Tibial nerve (tissue), 4 donors: ENCODE results near the gene SIAH3. TPM values are rescaled to one million over a fixed set of nuclear protein-coding genes. Genes with fewer than 3 reads are reported as not detected.

ENCODE experiments used
- DNase-seq, 2 donors: peaks; one replicate each; pipeline ENCODE4 v3.0.0-alpha.2; 2019; ENCODE audit warnings: low spot score in 2 of 2
- H3K27ac ChIP-seq, 4 donors: fragments of 200-600 bp; sonication (generic) in 3 of 4; one replicate each; pipeline ENCODE4 v1.5.1; 2017 to 2019; ENCODE audit warnings: mild to moderate bottlenecking in 1 of 4
- H3K27me3 ChIP-seq, 2 donors: fragments of 200-600 bp; sonication (generic) in 1 of 2; one replicate each; pipeline versions ENCODE4 v1.5.1 to v1.6.0; 2017 to 2019
- H3K36me3 ChIP-seq, 3 donors: fragments of 200-600 bp; sonication (generic); one replicate each; pipeline ENCODE4 v1.5.1; 2018 to 2019
- H3K4me1 ChIP-seq, 4 donors: fragments of 200-600 bp; sonication (generic) in 3 of 4; one replicate each; pipeline ENCODE4 v1.5.1; 2017 to 2019
- H3K4me3 ChIP-seq, 4 donors: fragments of 200-600 bp; sonication (generic) in 3 of 4; one replicate each; pipeline ENCODE4 v1.5.1; 2017 to 2019; ENCODE audit warnings: mild to moderate bottlenecking in 1 of 4, moderate library complexity in 1 of 4
- H3K9me3 ChIP-seq, 4 donors: fragments of 200-600 bp; sonication (generic) in 3 of 4; one replicate each; pipeline ENCODE4 v1.5.1; 2017 to 2019
- EP300 ChIP-seq, 2 donors: sonication (generic); formaldehyde crosslinking; IDR thresholded peaks; one replicate each; pipeline ENCODE4 v1.6.1; 2017; ENCODE audit warnings: antibody characterized with exemption in 2 of 2, mild to moderate bottlenecking in 1 of 2
- POLR2A ChIP-seq, 2 donors: fragments of 450-650 bp; IDR thresholded peaks; one replicate each; pipeline ENCODE4 v1.6.1; 2017; ENCODE audit warnings: antibody characterized with exemption in 2 of 2, mild to moderate bottlenecking in 2 of 2, moderate library complexity in 2 of 2
- WGBS, 2 donors: methylation state at CpG; one replicate each; pipeline ENCODE4 v1.1.5; 2018; 5-methylcytosine and 5-hydroxymethylcytosine counted together
- total RNA-seq, 4 donors: library from RNA; depleted of rRNA; stranded (reverse); fragments of >200 nt; gene quantifications; one replicate each; pipeline ENCODE4 v1.1.0, GENCODE V29; 2016
- TF ChIP-seq, protein P1 (sequence below), 5 experiments: fragments of 200-600 bp in 3 of 5; fragments of 450-650 bp in 2 of 5; sonication (generic) in 3 of 5; IDR thresholded peaks; one replicate each; pipeline ENCODE4 v1.5.1; 2016 to 2019; ENCODE audit warnings: antibody characterized with exemption in 5 of 5, mild to moderate bottlenecking in 3 of 5, moderate library complexity in 2 of 5

SIAH3 gene, protein sequence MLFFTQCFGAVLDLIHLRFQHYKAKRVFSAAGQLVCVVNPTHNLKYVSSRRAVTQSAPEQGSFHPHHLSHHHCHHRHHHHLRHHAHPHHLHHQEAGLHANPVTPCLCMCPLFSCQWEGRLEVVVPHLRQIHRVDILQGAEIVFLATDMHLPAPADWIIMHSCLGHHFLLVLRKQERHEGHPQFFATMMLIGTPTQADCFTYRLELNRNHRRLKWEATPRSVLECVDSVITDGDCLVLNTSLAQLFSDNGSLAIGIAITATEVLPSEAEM
- total RNA-seq, result not detected

DNA sequence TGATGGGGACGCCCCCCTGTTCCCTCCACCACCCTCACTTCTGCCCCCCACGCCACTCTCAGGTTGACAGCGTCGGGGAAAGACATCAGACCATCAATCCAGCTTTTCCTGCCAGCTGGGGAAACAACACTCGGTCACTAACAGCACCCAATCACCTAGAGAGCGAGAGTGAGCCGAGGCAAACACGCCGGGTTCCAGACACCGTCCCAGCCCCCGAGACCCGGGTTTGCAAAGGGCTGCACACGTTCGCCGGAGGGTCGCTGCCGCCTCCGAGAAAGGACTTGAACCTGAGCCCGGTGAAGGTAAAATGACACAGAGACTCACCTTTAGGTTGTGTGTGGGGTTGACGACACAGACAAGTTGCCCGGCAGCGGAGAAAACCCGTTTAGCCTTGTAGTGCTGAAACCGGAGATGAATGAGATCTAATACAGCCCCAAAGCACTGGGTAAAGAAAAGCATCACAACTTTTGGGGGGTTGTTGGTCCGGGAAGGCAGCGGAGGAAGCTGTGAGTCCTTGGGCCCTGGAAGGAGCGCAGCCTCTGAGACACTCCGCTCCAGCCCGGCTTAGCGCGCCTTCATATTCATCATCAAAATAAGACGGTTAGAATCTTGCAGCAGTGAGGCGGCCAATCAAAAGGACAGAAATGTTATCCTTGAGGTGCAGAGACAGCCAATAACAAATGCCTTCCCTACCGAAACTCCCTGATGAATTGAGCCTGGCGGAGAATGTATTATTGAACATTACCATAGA, at the start of gene SIAH3:
Gene SIAH3, minus strand, starts transcription at position 583 of the 751 bp plus-strand sequence. Its CDS starts 124 bp downstream, at position 459.
- Histone ChIP-seq H3K4me1 (peaks cover 0 to 22% (median 5%) of the 10 kb centered on the region in 4 donors), H3K27ac (no peak within 1 kb of the TSS), H3K36me3 (no peaks in the 10 kb centered on the region), H3K4me3 (peak within 1 kb of the TSS in 3 of 4 donors; percentile 23 to 37 (median 30)), H3K27me3 (peaks cover 0 to 72% of the 10 kb centered on the region in 2 donors), H3K9me3 (peaks cover 0 to 14% (median 0%) of the 10 kb centered on the region in 4 donors)
- peak in 1 of 2 donors; percentile 9 for DNase-seq
- 4% methylated on average over 34 to 35 of the region's 35 CpGs for WGBS, 2 donors
- TF ChIP-seq, protein P1, sequence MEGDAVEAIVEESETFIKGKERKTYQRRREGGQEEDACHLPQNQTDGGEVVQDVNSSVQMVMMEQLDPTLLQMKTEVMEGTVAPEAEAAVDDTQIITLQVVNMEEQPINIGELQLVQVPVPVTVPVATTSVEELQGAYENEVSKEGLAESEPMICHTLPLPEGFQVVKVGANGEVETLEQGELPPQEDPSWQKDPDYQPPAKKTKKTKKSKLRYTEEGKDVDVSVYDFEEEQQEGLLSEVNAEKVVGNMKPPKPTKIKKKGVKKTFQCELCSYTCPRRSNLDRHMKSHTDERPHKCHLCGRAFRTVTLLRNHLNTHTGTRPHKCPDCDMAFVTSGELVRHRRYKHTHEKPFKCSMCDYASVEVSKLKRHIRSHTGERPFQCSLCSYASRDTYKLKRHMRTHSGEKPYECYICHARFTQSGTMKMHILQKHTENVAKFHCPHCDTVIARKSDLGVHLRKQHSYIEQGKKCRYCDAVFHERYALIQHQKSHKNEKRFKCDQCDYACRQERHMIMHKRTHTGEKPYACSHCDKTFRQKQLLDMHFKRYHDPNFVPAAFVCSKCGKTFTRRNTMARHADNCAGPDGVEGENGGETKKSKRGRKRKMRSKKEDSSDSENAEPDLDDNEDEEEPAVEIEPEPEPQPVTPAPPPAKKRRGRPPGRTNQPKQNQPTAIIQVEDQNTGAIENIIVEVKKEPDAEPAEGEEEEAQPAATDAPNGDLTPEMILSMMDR (IDR thresholded peaks at IDR 0.05), result no peak
- no peak for TF ChIP-seq EP300 (IDR thresholded peaks at IDR 0.05)

DNA sequence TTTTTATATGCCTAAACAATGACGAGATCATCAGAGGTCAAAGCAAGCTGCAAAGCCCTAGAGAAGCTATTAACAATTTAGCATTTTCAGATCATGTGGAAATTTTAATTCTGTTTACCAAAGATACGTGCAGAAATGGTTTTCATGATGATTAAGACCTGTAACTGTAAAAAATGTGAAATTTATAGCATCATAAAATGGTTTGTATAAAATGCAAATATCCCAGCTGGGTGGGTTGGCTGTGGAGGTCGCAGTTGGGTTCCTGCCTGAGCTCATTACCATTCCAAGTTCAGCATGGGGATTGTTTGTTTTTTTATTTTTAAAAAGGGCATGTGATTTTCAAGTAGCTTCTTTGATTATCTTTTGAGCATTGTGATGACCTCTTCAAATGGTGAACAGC, 47.9 kb upstream of the SIAH3 start:
- Histone ChIP-seq H3K27me3 (no peaks in the 10 kb centered on the region), H3K4me3 (no peak overlapping the region), H3K36me3 (no peaks in the 10 kb centered on the region), H3K9me3 (no peaks in the 10 kb centered on the region), H3K27ac (no peak overlapping the region), H3K4me1 (peaks cover 0 to 3% (median 0%) of the 10 kb centered on the region in 4 donors)
- DNase-seq, result no peak
- WGBS, 2 donors, result 32 to 37% methylated on average over 3 of the region's 3 CpGs
- TF ChIP-seq, protein P1 (IDR thresholded peaks at IDR 0.05), result no peak
- TF ChIP-seq EP300 (IDR thresholded peaks at IDR 0.05) (no peak), POLR2A (IDR thresholded peaks at IDR 0.05) (no peak)

DNA sequence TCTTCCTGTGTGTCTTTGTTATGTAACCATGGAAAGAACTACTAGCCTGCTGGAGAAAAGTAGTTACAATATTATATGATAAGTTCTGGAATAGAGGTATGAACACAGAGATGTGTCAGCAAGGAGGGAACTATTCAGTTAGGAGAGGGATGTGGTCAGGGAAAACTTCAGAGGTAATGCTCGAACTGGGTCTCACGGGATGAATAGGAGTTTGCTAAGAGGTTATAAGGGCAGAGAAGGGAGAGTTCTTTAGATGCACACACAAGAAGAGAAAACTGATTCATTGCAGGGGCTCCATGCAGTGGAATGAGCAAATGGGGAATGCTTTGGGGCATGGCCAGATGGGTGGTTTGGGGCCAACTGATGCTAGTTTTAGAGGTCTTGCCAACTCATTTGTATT, 46.0 kb upstream of the SIAH3 start:
- DNase-seq, result no peak
- no peaks in the 10 kb centered on the region for H3K36me3 ChIP-seq
- H3K27me3 ChIP-seq, result no peaks in the 10 kb centered on the region
- H3K9me3 ChIP-seq, result no peaks in the 10 kb centered on the region
- no peak overlapping the region for H3K27ac ChIP-seq
- peaks cover 0 to 3% (median 0%) of the 10 kb centered on the region in 4 donors for H3K4me1 ChIP-seq
- no peak for TF ChIP-seq POLR2A (IDR thresholded peaks at IDR 0.05)
- TF ChIP-seq, protein P1 (IDR thresholded peaks at IDR 0.05), result no peak
- TF ChIP-seq EP300 (IDR thresholded peaks at IDR 0.05), result no peak
- H3K4me3 ChIP-seq, result no peak overlapping the region
- 89 to 91% methylated on average over 2 of the region's 2 CpGs for WGBS, 2 donors

DNA sequence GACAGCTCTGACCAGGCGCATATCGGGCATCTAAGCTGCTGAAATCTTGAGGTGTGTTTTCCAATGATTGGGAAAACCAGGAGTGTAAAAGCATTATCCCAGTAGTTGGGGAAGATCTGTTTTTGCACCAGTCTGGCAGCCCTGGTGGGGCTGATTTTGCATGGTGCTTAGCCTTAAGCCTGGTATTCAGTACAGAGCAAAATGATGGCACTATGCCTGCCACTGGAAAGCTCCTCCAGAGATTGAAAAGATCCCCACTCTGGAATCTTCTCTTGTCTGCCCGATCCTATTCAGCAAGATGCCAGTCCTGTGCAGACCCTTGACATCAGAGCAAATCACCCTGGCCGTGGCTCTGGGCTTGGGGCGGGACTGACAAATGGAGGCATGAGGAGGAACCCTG, 44.7 kb upstream of the SIAH3 start:
- WGBS, 2 donors, result 49 to 60% methylated on average over 5 of the region's 5 CpGs

More for the DNA sequence above, 44.7 kb upstream of the SIAH3 start:
- Histone ChIP-seq H3K4me1 (peaks cover 0 to 3% (median 0%) of the 10 kb centered on the region in 4 donors), H3K27ac (no peak overlapping the region), H3K36me3 (no peaks in the 10 kb centered on the region), H3K4me3 (no peak overlapping the region), H3K9me3 (no peaks in the 10 kb centered on the region), H3K27me3 (no peaks in the 10 kb centered on the region)
- no peak for DNase-seq
- TF ChIP-seq, protein P1 (IDR thresholded peaks at IDR 0.05), result no peak
- no peak for TF ChIP-seq POLR2A (IDR thresholded peaks at IDR 0.05)
- no peak for TF ChIP-seq EP300 (IDR thresholded peaks at IDR 0.05)
